ENCODE measurements around the gene EI24.
A peak's percentile ranks its signal among the peaks of the same experiment; 100 is the strongest.
"Not testable (repeated sequence)": the region's sequence is repeated elsewhere in the genome, so short reads cannot be mapped to it uniquely, and the experiment has no call there.

Gene EI24

GRCh38 chr11:125568970-125569914, at the start of gene EI24:
EI24 (plus strand) TSS chr11:125569477; CDS start chr11:125572528, 3,051 bp downstream.
- Histone ChIP-seq H3K9me3 (ENCODE audit: low read length) (no peaks in the 10 kb centered on the region), H3K9ac (ENCODE audit: low read length) (peak within 1 kb of the TSS; percentile 97), H3K36me3 (ENCODE audit: insufficient read depth, low read length) (peaks cover 15% of the 10 kb centered on the region), H3K4me3 (ENCODE audit: low read depth in 1 of 2, low read length in 2 of 2) (peak within 1 kb of the TSS; percentile 75 to 89), H3K27me3 (ENCODE audit: control insufficient read depth in 1 of 2, insufficient read depth in 2 of 2, low read length in 2 of 2) (no peaks in the 10 kb centered on the region), H3K27ac (ENCODE audit: low read depth, low read length) (peak within 1 kb of the TSS; percentile 84), H3K4me1 (ENCODE audit: insufficient read depth, low read length) (peaks cover 13% of the 10 kb centered on the region)

DNA sequence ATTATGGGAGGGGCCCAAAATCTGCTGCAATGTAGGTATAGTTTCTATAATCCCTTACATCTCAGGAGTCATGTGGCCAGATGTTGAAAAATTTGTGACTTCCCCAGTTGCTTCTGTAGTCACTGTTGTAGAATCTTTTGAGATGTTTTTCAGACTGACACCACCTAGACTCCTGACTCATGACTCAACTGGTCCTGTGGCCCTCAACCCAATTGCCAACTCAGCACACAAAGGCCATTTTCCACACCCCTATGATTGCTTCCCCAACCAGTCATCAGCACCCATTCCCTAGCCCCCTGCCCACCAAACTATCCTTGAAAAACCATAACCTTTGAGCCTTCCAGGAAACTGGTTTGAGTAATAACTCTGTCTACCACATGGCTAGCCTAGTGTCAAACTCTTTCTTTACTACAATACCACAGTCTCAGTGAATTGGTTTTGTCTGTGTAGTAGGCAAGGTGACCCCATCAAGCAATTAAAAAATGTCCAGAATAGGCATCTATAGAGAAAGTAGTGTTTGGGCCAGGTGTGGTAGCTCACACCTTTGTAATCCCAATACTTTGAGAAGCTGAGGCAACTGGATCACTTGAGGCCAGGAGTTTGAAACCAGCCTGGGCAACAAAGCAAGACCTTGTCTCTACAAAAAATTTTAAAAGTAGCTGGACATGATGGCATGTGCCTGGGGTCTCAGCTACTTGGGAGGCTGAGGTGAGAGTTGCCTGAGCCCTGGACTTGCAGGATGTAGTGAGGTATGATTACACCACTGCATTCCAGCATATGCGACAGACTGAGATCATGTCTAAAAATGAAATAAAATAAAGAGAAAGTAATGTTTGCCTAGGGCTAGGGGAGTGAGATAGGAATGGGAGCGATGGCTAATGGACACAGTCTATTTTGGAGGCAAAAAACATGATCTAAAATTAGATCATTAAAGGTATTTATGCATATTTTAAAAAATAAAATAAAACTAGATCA, 49.1 kb upstream of the EI24 start:
- Histone ChIP-seq H3K4me1 (ENCODE audit: insufficient read depth, low read length) (no peaks in the 10 kb centered on the region), H3K27me3 (ENCODE audit: control insufficient read depth in 1 of 2, insufficient read depth in 2 of 2, low read length in 2 of 2) (no peaks in the 10 kb centered on the region), H3K27ac (ENCODE audit: low read depth, low read length) (no peak overlapping the region), H3K9me3 (ENCODE audit: low read length) (no peaks in the 10 kb centered on the region), H3K36me3 (ENCODE audit: insufficient read depth, low read length) (no peaks in the 10 kb centered on the region), H3K9ac (ENCODE audit: low read length) (no peak overlapping the region), H3K4me3 (ENCODE audit: low read depth in 1 of 2, low read length in 2 of 2) (no peak overlapping the region)

- Histone ChIP-seq H3K4me3 (ENCODE audit: low read depth in 1 of 2, low read length in 2 of 2) (no peak overlapping the region), H3K9ac (ENCODE audit: low read length) (no peak overlapping the region), H3K27ac (ENCODE audit: low read depth, low read length) (no peak overlapping the region), H3K9me3 (ENCODE audit: low read length) (no peaks in the 10 kb centered on the region), H3K27me3 (ENCODE audit: control insufficient read depth in 1 of 2, insufficient read depth in 2 of 2, low read length in 2 of 2) (no peaks in the 10 kb centered on the region), H3K36me3 (ENCODE audit: insufficient read depth, low read length) (no peaks in the 10 kb centered on the region), H3K4me1 (ENCODE audit: insufficient read depth, low read length) (no peaks in the 10 kb centered on the region)
These were observed 44.0 kb upstream of the EI24 start for GRCh38 chr11:125525303-125525702.

DNA sequence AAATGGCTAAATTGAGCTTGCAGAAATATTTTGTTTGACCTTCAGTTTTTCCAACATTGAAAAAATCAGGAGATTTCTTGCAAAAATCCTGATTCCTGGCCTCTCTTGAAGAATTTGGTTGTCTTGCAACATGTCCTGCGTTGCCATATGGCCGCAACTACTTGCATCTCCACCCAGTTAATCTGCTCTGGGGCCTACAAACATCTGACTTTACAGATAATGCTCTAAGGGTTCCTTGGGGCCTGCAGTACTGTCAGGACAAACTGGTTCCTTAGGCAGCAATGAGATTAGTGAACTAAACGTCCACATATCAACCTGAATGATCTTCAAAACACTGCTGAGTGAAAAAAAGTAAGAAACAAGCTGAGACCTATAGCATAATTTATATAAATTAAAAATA, 36.6 kb upstream of the EI24 start:
- H3K4me1 ChIP-seq (ENCODE audit: insufficient read depth, low read length): no peaks in the 10 kb centered on the region
- H3K9ac ChIP-seq (ENCODE audit: low read length): no peak overlapping the region
- no peak overlapping the region for H3K27ac ChIP-seq (ENCODE audit: low read depth, low read length)
- no peaks in the 10 kb centered on the region for H3K36me3 ChIP-seq (ENCODE audit: insufficient read depth, low read length)
- H3K9me3 ChIP-seq (ENCODE audit: low read length): no peaks in the 10 kb centered on the region
- H3K4me3 ChIP-seq (ENCODE audit: low read depth in 1 of 2, low read length in 2 of 2): no peak overlapping the region
- H3K27me3 ChIP-seq (ENCODE audit: control insufficient read depth in 1 of 2, insufficient read depth in 2 of 2, low read length in 2 of 2): no peaks in the 10 kb centered on the region

- no peaks in the 10 kb centered on the region for H3K9me3 ChIP-seq (ENCODE audit: low read length)
- H3K27ac ChIP-seq (ENCODE audit: low read depth, low read length): no peak overlapping the region
- H3K27me3 ChIP-seq (ENCODE audit: control insufficient read depth in 1 of 2, insufficient read depth in 2 of 2, low read length in 2 of 2): no peaks in the 10 kb centered on the region
- H3K9ac ChIP-seq (ENCODE audit: low read length): no peak overlapping the region
- no peaks in the 10 kb centered on the region for H3K4me1 ChIP-seq (ENCODE audit: insufficient read depth, low read length)
- no peak overlapping the region for H3K4me3 ChIP-seq (ENCODE audit: low read depth in 1 of 2, low read length in 2 of 2)
- H3K36me3 ChIP-seq (ENCODE audit: insufficient read depth, low read length): no peaks in the 10 kb centered on the region
These were observed 33.7 kb upstream of the EI24 start for GRCh38 chr11:125535585-125535984.

DNA sequence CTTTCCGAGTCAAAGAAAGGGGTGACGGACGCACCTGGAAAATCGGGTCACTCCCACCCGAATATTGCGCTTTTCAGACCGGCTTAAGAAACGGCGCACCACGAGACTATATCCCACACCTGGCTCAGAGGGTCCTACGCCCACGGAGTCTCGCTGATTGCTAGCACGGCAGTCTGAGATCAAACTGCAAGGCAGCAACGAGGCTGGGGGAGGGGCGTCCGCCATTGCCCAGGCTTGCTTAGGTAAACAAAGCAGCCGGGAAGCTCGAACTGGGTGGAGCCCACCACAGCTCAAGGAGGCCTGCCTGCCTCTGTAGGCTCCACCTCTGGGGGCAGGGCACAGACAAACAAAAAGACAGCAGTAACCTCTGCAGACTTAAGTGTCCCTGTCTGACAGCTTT, 32.4 kb upstream of the EI24 start:
- H3K36me3 ChIP-seq (ENCODE audit: insufficient read depth, low read length); H3K9ac ChIP-seq (ENCODE audit: low read length); H3K27ac ChIP-seq (ENCODE audit: low read depth, low read length); H3K27me3 ChIP-seq (ENCODE audit: control insufficient read depth in 1 of 2, insufficient read depth in 2 of 2, low read length in 2 of 2); H3K9me3 ChIP-seq (ENCODE audit: low read length); H3K4me1 ChIP-seq (ENCODE audit: insufficient read depth, low read length); H3K4me3 ChIP-seq (ENCODE audit: low read depth in 1 of 2, low read length in 2 of 2): not testable (repeated sequence)

DNA sequence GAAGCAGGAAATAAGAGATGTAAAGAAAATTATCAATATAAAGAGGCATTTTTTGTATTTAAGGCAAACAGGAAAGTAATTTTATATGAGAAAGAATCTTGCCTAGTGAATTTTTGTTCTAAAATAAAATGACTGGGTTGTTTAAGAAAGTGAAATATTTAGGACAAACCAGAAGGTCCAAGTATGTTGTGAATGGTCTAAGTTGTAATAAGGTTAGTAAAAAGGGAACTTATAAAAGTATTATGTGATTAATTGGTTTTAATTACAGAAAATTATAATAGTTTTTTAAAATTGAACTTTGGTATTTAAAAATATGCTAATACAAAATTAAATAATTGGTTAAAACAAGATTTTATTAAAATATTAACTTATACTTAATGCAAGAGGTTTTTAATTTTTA, 26.6 kb upstream of the EI24 start:
- no peaks in the 10 kb centered on the region for H3K4me1 ChIP-seq (ENCODE audit: insufficient read depth, low read length)
- H3K36me3 ChIP-seq (ENCODE audit: insufficient read depth, low read length): no peaks in the 10 kb centered on the region
- H3K9me3 ChIP-seq (ENCODE audit: low read length): no peaks in the 10 kb centered on the region
- H3K27ac ChIP-seq (ENCODE audit: low read depth, low read length): no peak overlapping the region
- H3K27me3 ChIP-seq (ENCODE audit: control insufficient read depth in 1 of 2, insufficient read depth in 2 of 2, low read length in 2 of 2): no peaks in the 10 kb centered on the region
- no peak overlapping the region for H3K9ac ChIP-seq (ENCODE audit: low read length)
- H3K4me3 ChIP-seq (ENCODE audit: low read depth in 1 of 2, low read length in 2 of 2): no peak overlapping the region

GRCh38 chr11:125550780-125551179, 18.5 kb upstream of the EI24 start:
- Histone ChIP-seq H3K9me3 (ENCODE audit: low read length) (peaks cover 11% of the 10 kb centered on the region), H3K27ac (ENCODE audit: low read depth, low read length) (no peak overlapping the region), H3K9ac (ENCODE audit: low read length) (no peak overlapping the region), H3K4me1 (ENCODE audit: insufficient read depth, low read length) (no peaks in the 10 kb centered on the region), H3K36me3 (ENCODE audit: insufficient read depth, low read length) (no peaks in the 10 kb centered on the region), H3K27me3 (ENCODE audit: control insufficient read depth in 1 of 2, insufficient read depth in 2 of 2, low read length in 2 of 2) (no peaks in the 10 kb centered on the region), H3K4me3 (ENCODE audit: low read depth in 1 of 2, low read length in 2 of 2) (no peak overlapping the region)

GRCh38 chr11:125551835-125552342, 17.4 kb upstream of the EI24 start:
- Histone ChIP-seq H3K9ac (ENCODE audit: low read length) (no peak overlapping the region), H3K9me3 (ENCODE audit: low read length) (peaks cover 11% of the 10 kb centered on the region), H3K4me1 (ENCODE audit: insufficient read depth, low read length) (no peaks in the 10 kb centered on the region), H3K4me3 (ENCODE audit: low read depth in 1 of 2, low read length in 2 of 2) (no peak overlapping the region), H3K27ac (ENCODE audit: low read depth, low read length) (no peak overlapping the region), H3K27me3 (ENCODE audit: control insufficient read depth in 1 of 2, insufficient read depth in 2 of 2, low read length in 2 of 2) (no peaks in the 10 kb centered on the region), H3K36me3 (ENCODE audit: insufficient read depth, low read length) (no peaks in the 10 kb centered on the region)

DNA sequence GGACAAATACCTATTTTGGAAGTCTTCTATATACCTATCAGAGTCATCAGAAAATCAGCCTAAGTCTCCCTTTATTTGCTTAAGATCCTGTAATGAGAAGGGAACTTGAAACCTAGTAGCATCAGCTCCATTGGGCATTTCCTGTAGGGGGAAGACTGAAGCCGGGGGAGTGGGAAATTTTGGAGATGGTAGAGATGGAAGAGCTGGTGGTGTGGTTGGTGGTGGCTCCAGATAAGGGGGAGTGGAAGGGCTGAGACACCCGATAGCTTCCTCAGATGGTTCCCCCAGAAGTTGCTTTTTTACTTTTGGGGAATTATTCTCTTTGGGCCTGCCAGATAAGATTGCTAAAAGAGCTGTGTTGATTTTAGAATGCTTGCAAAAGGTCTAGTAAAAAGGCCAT, 16.4 kb upstream of the EI24 start:
- Histone ChIP-seq H3K9me3 (ENCODE audit: low read length) (peaks cover 11% of the 10 kb centered on the region), H3K4me3 (ENCODE audit: low read depth in 1 of 2, low read length in 2 of 2) (no peak overlapping the region), H3K9ac (ENCODE audit: low read length) (no peak overlapping the region), H3K27me3 (ENCODE audit: control insufficient read depth in 1 of 2, insufficient read depth in 2 of 2, low read length in 2 of 2) (no peaks in the 10 kb centered on the region), H3K4me1 (ENCODE audit: insufficient read depth, low read length) (no peaks in the 10 kb centered on the region), H3K36me3 (ENCODE audit: insufficient read depth, low read length) (no peaks in the 10 kb centered on the region), H3K27ac (ENCODE audit: low read depth, low read length) (no peak overlapping the region)

DNA sequence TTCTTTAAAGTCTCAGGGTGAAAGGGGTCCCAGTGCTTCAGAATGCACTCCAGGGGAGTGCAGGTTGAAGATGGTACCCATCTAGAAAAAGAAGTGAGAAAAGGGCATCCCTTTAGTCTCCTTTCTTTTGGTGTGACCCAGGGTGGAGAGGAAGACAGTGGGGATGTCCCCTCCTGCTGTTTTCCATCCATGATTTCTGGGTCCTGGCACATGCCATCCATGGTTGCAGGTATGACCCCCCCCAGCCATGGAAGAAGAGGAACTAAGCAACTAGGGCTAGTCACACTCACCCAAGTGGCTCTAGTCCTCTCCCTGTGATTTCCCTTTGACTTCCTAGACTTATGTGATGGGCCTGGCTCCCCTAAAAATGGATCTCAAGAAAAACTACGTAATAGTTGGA, 15.9 kb upstream of the EI24 start:
- H3K9me3 ChIP-seq (ENCODE audit: low read length): peaks cover 11% of the 10 kb centered on the region
- H3K4me1 ChIP-seq (ENCODE audit: insufficient read depth, low read length): no peaks in the 10 kb centered on the region
- no peak overlapping the region for H3K4me3 ChIP-seq (ENCODE audit: low read depth in 1 of 2, low read length in 2 of 2)
- no peaks in the 10 kb centered on the region for H3K27me3 ChIP-seq (ENCODE audit: control insufficient read depth in 1 of 2, insufficient read depth in 2 of 2, low read length in 2 of 2)
- no peak overlapping the region for H3K27ac ChIP-seq (ENCODE audit: low read depth, low read length)
- no peaks in the 10 kb centered on the region for H3K36me3 ChIP-seq (ENCODE audit: insufficient read depth, low read length)
- H3K9ac ChIP-seq (ENCODE audit: low read length): no peak overlapping the region
